Uterus (tissue), 4 donors: ENCODE results near the gene SLC47A2. TPM values are rescaled to one million over a fixed set of nuclear protein-coding genes. Genes with fewer than 3 reads are reported as not detected.
A peak's percentile ranks its signal among the peaks of the same experiment; 100 is the strongest.

Experiments
- DNase-seq, 2 donors: peaks; one replicate each; pipeline ENCODE4 v3.0.0-alpha.2; 2019 to 2020
- H3K27ac ChIP-seq, 2 donors: fragments of 200-600 bp; sonication (generic); 1 replicate in 1 of 2; 2 replicates in 1 of 2; pipeline ENCODE4 v1.5.1; 2016 to 2018
- H3K27me3 ChIP-seq, 2 donors: fragments of 200-600 bp; sonication (generic); one replicate each; pipeline ENCODE4 v1.5.1; 2018 to 2019; ENCODE audit warnings: control low read depth in 1 of 2
- H3K36me3 ChIP-seq, 2 donors: fragments of 200-600 bp; sonication (generic); one replicate each; pipeline ENCODE4 v1.5.1; 2019; ENCODE audit warnings: control low read depth in 1 of 2
- H3K4me1 ChIP-seq, 2 donors: fragments of 200-600 bp; sonication (generic); one replicate each; pipeline ENCODE4 v1.5.1; 2018 to 2019; ENCODE audit warnings: control low read depth in 1 of 2
- H3K4me3 ChIP-seq, 2 donors: fragments of 200-600 bp; sonication (generic); 1 replicate in 1 of 2; 2 replicates in 1 of 2; pipeline ENCODE4 v1.5.1; 2018 to 2019; ENCODE audit warnings: mild to moderate bottlenecking in 1 of 2
- H3K9me3 ChIP-seq, 2 donors: fragments of 200-600 bp; sonication (generic); one replicate each; pipeline ENCODE4 v1.5.1; 2019; ENCODE audit warnings: control low read depth in 1 of 2
- CTCF ChIP-seq, 4 experiments: fragments of 200-600 bp in 2 of 4; fragments of 450-650 bp in 2 of 4; sonication (generic) in 2 of 4; IDR thresholded peaks; one replicate each; pipeline ENCODE4 v1.5.1; 2016 to 2019; ENCODE audit warnings: antibody characterized with exemption in 4 of 4, mild to moderate bottlenecking in 2 of 4, moderate library complexity in 1 of 4
- POLR2A ChIP-seq, 2 donors: fragments of 450-650 bp; IDR thresholded peaks; one replicate each; pipeline ENCODE4 v1.6.1; 2016; ENCODE audit warnings: antibody characterized with exemption in 2 of 2, mild to moderate bottlenecking in 1 of 2, moderate library complexity in 1 of 2
- intact Hi-C: fragments of 100-400 bp; cut with DNase I; formaldehyde crosslinking; loops from one replicate; pipeline ENCODE4 v1.15.1; 2023; ENCODE audit warnings: low total_unique reads
- total RNA-seq, 4 donors: library from RNA; depleted of rRNA in 3 of 4; stranded (reverse); fragments of >200 nt in 3 of 4; gene quantifications; one replicate each; pipeline versions ENCODE4 v1.1.0 to v1.2.4, GENCODE V29; 2014 to 2023
- donor health status: DM: yes; HTN: yes; CAD: no.

SLC47A2 gene
- total RNA-seq, 4 donors from 2014 or later = 0.35 TPM; not detected in 3

- intact Hi-C loops = no loop called here
- Histone ChIP-seq H3K4me1 (peaks cover 5 to 21% of the 10 kb centered on the region in 2 donors), H3K4me3 (no peak overlapping the region)
Measured at GRCh38 chr17:19723964-19724363, 7.6 kb upstream of the SLC47A2 start.

GRCh38 chr17:19720631-19721426, 4.4 kb upstream of the SLC47A2 start:
- Histone ChIP-seq H3K27ac (no peak overlapping the region), H3K4me1 (peaks cover 0 to 14% of the 10 kb centered on the region in 2 donors), H3K4me3 (no peak overlapping the region), H3K27me3 (no peaks in the 10 kb centered on the region), H3K9me3 (no peaks in the 10 kb centered on the region), H3K36me3 (no peaks in the 10 kb centered on the region)
- DNase-seq = no peak
- TF ChIP-seq CTCF (IDR thresholded peaks at IDR 0.05) = no peak
- TF ChIP-seq POLR2A (IDR thresholded peaks at IDR 0.05) = no peak
- intact Hi-C loops = no loop called here

More at GRCh38 chr17:19723964-19724363, 7.6 kb upstream of the SLC47A2 start:
- Histone ChIP-seq H3K27me3 (no peaks in the 10 kb centered on the region), H3K36me3 (no peaks in the 10 kb centered on the region), H3K27ac (peak overlapping the region in 1 of 2 donors; percentile 73), H3K9me3 (no peaks in the 10 kb centered on the region)
- no peak for TF ChIP-seq CTCF (IDR thresholded peaks at IDR 0.05)
- DNase-seq = no peak

- Histone ChIP-seq H3K27ac (no peak overlapping the region), H3K9me3 (no peaks in the 10 kb centered on the region), H3K4me3 (no peak overlapping the region), H3K4me1 (peaks cover 0 to 14% of the 10 kb centered on the region in 2 donors), H3K27me3 (no peaks in the 10 kb centered on the region), H3K36me3 (no peaks in the 10 kb centered on the region)
- intact Hi-C loops = no loop called here
- no peak for DNase-seq
- no peak for TF ChIP-seq CTCF (IDR thresholded peaks at IDR 0.05)
- TF ChIP-seq POLR2A (IDR thresholded peaks at IDR 0.05) = no peak
Measured at GRCh38 chr17:19720210-19720475, 3.8 kb upstream of the SLC47A2 start.

GRCh38 chr17:19719355-19720209, 3.2 kb upstream of the SLC47A2 start:
- Histone ChIP-seq H3K9me3 (no peaks in the 10 kb centered on the region), H3K4me1 (peaks cover 0 to 12% of the 10 kb centered on the region in 2 donors), H3K4me3 (no peak overlapping the region), H3K27ac (no peak overlapping the region), H3K36me3 (no peaks in the 10 kb centered on the region), H3K27me3 (no peaks in the 10 kb centered on the region)
- no peak for TF ChIP-seq CTCF (IDR thresholded peaks at IDR 0.05)
- no peak for TF ChIP-seq POLR2A (IDR thresholded peaks at IDR 0.05)
- intact Hi-C loops = no loop called here
- no peak for DNase-seq
